HG03439 (cell line): Measurements from ENCODE around the gene A3GALT2.
"Not testable (repeated sequence)": the region's sequence is repeated elsewhere in the genome, so short reads cannot be mapped to it uniquely, and the experiment has no call there.

Experiments used
- ATAC-seq: cut with Tn5 transposase; IDR thresholded peaks from one replicate; pipeline ENCODE4 v1.9.1; 2021; ENCODE audit warnings: mild to moderate bottlenecking, moderate library complexity; ENCODE audit not compliant: unreplicated experiment

Gene A3GALT2

DNA sequence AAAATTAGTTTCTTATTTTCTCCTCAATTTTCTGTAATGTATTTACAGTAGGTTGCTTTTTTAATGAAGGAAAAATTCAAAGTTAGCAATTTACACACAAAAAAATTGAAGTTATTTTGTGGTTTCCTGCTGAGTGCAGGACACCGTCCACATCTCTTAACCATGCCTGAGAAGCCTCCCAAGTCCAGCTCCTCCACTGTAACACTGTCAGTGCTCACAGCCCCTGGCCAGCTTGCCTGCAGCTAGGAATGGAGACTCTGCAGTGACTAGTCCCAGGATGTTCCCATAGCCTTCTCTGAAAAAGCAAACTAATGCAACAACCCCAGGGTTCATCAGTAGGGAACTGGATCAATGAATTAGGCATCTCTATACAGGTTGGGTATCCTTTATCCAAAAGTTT lies 3.5 kb downstream of the A3GALT2 start:
- ATAC-seq, result no peak

DNA sequence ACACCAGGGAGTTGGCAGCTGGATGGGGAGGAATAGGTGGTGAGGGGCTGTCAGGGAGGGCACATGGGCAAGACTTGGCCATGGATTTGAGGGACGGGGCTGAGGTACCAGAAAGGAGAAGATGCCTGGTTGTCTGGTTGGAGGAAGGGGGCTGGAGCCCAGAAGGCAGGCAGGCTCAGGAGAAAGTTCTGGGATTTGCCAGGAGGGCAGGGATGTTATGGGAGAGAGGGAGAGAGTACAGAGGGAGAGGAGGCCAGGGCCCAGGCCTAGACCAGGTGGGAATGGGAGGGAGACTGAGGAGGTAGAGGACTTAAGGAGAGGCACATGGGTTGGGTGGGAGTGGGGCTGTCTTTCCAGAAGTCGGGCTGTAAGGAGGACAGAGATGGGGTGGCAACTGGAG lies 4.3 kb downstream of the A3GALT2 start:
- no peak for ATAC-seq

GRCh38 chr1:33314416-33314815 lies 6.5 kb downstream of the A3GALT2 start:
- ATAC-seq, result no peak

DNA sequence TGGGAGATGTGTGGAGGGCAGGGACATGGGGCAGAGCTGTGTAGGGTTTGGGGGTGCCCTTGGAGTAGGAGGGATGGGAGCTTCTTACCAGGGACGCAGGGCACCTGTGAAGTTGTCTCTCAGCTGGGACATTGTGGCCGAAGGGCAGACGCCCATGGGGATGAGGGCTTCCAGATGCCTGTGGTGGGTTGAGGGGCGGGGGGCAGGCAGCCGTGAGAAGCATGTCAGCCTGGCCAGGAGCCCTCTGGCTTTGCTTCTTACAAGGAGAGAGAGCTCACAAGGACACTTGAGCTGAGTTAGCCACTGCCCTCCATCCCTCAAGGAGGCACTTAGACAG lies 8.5 kb downstream of the A3GALT2 start:
- ATAC-seq, result no peak

GRCh38 chr1:33311706-33312412 lies 9.0 kb downstream of the A3GALT2 start:
- no peak for ATAC-seq

DNA sequence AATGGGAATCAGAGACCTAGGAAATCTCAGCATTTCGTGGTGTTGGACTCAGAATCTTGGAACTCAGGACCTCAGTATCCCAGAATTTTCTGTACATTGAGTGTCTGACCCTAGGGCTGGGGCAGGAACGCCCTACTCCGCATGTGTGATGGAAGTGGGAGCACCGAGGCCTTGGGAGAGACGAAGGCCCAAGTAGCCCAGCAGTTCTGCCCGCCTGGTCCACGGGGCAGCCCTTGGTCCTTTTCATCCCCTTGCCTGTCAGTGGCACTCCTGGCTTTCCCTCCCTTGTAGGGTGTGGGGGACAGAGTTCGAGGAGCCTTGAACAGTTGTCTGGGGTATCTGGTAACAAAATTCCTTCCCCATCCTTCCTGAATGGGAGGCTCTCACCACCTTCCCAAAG lies 10.2 kb downstream of the A3GALT2 start:
- ATAC-seq, result no peak

DNA sequence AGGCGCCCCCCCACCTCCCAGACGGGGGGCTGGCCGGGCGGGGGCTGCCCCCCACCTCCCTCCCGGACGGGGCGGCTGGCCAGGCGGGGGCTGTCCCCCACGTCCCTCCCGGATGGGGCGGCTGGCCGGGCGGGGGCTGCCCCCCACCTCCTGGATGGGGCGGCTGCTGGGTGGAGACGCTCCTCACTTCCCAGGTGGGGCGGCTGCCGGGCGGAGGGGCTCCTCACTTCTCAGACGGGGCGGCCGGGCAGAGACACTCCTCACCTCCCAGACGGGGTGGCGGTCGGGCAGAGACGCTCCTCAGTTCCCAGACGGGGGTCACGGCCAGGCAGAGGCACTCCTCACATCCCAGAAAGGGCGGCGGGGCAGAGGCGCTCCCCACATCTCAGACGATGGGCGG lies 11.5 kb downstream of the A3GALT2 start:
- not testable (repeated sequence) for ATAC-seq

DNA sequence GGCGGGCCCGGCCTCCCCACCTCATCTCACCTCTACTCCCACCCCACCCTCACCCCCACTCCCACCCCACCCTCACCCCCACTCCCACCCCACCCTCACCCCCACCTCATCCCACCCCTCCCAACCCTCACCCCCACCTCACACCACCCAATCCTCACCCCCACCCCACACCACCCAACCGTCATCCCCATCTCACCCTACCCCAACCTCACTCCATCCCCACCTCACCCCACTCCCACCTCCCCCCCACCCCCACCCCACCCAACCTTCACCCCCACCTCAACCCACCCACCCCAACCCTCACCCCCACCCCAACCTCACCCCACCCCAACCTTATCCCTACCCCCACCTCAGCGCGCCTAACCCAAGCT lies 13.4 kb downstream of the A3GALT2 start:
- ATAC-seq, result no peak

GRCh38 chr1:33306653-33307493 lies 14.0 kb downstream of the A3GALT2 start:
- no peak for ATAC-seq

DNA sequence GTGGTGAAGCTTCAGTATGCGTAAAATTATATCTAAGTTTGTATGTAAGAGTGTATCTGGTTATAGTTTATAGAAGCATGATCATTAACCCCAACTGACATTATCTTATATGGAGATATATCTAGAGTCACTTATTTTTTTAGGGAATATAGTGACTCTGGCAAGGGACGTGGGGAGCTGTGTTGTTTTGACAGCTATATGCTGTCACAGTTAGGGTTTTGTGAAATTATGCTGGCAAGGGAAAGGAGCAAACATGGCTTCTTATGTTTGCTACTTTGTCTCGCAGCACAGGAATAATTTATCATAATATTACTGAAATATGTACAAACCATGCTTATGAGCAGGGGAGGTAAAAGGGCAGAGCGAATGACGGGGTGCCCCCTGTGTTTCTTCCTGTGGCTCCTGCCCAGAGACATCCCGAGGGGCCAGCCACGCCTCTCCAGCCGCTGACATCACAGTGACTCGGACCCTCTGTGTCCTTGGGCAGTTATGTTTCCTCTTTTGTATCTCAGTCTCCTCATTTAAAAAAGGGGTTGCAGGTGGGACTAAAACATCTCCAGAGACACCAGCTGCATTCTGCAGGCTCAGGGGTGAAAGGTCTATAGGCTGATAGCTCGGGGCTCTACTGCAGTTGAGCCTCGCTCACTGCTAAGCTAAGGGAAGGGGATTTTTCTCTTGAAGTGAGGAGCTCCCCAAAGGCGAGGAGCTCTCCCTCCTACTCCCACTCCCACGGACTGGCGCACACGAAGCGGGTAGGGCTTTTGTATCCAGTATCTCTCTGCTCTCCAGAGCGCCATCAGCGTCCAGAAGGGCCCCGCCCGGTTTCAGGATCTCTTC lies 14.9 kb downstream of the A3GALT2 start:
- no peak for ATAC-seq

- no peak for ATAC-seq
Observed at GRCh38 chr1:33305016-33305415, 15.9 kb downstream of the A3GALT2 start.

DNA sequence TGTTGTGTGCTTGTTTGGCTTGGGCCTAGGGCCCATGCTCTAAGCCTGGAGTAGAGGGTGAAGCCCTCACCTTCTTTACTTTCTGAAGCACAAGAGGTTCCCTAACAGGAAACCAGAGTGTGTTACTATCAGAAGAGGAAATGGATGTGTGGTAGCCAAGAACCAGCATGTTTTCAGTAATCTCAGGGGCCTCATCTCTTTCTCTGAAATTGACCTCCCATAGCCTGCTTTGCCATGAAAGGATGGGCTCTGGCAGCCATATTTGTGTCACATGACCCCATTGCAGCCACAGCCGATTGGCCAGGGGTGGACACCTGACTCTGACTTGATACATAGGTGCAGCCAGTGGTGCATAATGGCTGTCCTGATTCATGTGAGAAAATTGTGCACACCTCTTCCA lies 18.6 kb downstream of the A3GALT2 start:
- no peak for ATAC-seq

- ATAC-seq, result no peak
Observed at GRCh38 chr1:33301273-33301984, 19.5 kb downstream of the A3GALT2 start.

GRCh38 chr1:33300673-33301072 lies 20.2 kb downstream of the A3GALT2 start:
- no peak for ATAC-seq

GRCh38 chr1:33299461-33300155 lies 21.3 kb downstream of the A3GALT2 start:
- no peak for ATAC-seq

DNA sequence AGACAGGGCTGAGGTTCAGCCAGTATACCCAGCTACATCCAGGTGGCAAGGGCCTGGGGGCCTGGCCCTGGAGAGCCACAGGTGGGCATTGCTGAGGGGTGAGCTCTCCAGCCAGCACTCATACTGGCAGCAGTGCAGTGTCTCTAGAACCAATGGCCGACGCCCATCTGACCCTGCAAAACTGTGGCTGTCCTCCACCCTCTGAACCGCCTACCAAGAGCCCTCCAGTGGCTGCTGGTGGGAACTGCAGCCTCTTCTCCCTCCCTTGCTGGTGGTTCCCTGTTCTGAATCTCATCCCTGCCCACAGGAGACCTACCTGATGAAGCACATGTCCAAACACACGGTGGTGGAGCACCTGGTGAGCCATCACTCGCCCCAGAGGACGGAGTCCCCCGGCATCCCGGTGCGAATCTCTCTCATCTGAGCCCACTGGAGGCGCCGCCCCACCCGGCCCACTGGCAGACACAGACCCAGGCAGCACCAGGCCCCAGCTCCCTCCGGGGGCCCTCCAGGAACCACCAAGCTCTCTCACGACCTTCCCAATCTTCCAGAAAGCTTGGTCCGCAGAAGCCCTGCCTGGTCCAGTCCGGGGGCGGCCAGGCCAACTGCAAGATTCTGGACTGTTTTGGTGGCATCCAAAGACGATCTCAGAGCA lies 22.1 kb downstream of the A3GALT2 start:
- ATAC-seq, result no peak

DNA sequence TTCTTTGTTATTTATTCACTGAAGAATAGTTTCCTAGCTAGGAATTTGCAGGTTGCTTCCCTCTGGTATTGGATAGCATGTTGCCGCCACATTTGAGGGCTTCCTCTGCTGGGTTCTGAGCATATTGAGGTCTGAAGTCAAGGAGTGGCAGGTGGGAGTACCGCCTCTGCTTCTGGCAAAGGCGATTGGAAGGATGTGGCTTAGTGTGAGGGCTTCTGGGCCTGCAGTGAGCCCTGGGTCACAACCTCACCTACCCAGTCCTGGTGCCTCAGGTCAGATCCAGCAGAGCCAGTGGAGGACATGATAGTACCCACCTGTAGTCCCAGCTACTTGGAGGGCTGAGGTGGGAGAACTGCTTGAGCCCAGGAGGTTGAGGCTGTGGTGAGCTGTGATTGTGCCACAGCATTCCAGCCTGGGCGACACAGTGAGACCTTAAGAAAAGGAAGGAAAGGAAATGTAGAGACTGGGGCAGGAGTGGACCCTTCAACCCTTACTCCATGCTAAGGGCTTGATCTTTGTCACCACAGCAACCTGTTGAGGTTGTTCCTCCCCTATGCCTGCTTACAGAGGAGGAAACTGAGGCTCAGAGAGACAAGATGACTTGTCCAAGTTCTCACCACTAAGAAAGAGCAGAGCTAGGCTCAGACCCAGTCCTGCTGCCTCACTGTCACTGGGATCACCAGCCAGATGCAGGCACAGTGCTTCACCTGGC lies 22.8 kb downstream of the A3GALT2 start:
- ATAC-seq, result no peak

GRCh38 chr1:33296824-33297223 lies 24.1 kb downstream of the A3GALT2 start:
- no peak for ATAC-seq

- ATAC-seq, result no peak
Observed at GRCh38 chr1:33296082-33296458, 24.8 kb downstream of the A3GALT2 start.
